HG02610 (cell line): ENCODE results near the gene CHST5.
"Not testable (repeated sequence)": the region's sequence is repeated elsewhere in the genome, so short reads cannot be mapped to it uniquely, and the experiment has no call there.

Source experiments
- ATAC-seq: cut with Tn5 transposase; IDR thresholded peaks from one replicate; pipeline ENCODE4 v1.9.1; 2021; ENCODE audit warnings: mild to moderate bottlenecking, moderate library complexity; ENCODE audit not compliant: unreplicated experiment

Gene CHST5

GRCh38 chr16:75514296-75514695 is 21.6 kb downstream of the CHST5 start:
- ATAC-seq, result no peak

- no peak for ATAC-seq
Measured at GRCh38 chr16:75506574-75506973, 29.3 kb downstream of the CHST5 start.

- no peak for ATAC-seq
Measured at GRCh38 chr16:75506107-75506506, 29.8 kb downstream of the CHST5 start.

- no peak for ATAC-seq
Measured at GRCh38 chr16:75503801-75504200, 32.1 kb downstream of the CHST5 start.

GRCh38 chr16:75502916-75503605 is 32.8 kb downstream of the CHST5 start:
- no peak for ATAC-seq

GRCh38 chr16:75501820-75502219 is 34.1 kb downstream of the CHST5 start:
- ATAC-seq, result not testable (repeated sequence)

- no peak for ATAC-seq
Measured at GRCh38 chr16:75501359-75501758, 34.5 kb downstream of the CHST5 start.

- not testable (repeated sequence) for ATAC-seq
Measured at GRCh38 chr16:75498605-75499322, 37.1 kb downstream of the CHST5 start.

GRCh38 chr16:75497558-75497957 is 38.4 kb downstream of the CHST5 start:
- no peak for ATAC-seq

- ATAC-seq, result peak; percentile 81
Measured at GRCh38 chr16:75495076-75495674, 40.7 kb downstream of the CHST5 start, which contains the start of gene CHST6. Gene CHST6, minus strand, starts transcription at chr16:75495441. Its CDS starts 15,613 bp downstream, at chr16:75479828.

GRCh38 chr16:75494661-75495075 is 41.2 kb downstream of the CHST5 start:
- ATAC-seq, result no peak

- no peak for ATAC-seq
Measured at GRCh38 chr16:75494184-75494583, 41.7 kb downstream of the CHST5 start.

- no peak for ATAC-seq
Measured at GRCh38 chr16:75491876-75492275, 44.0 kb downstream of the CHST5 start.

- ATAC-seq, result no peak
Measured at GRCh38 chr16:75488322-75488721, 47.6 kb downstream of the CHST5 start.

GRCh38 chr16:75486676-75487313 is 49.1 kb downstream of the CHST5 start:
- ATAC-seq, result peak; percentile 81

GRCh38 chr16:75486014-75486675 is 49.8 kb downstream of the CHST5 start:
- ATAC-seq, result no peak

GRCh38 chr16:75485230-75486013 is 50.5 kb downstream of the CHST5 start:
- no peak for ATAC-seq

- no peak for ATAC-seq
Measured at GRCh38 chr16:75483222-75483621, 52.7 kb downstream of the CHST5 start.

GRCh38 chr16:75482434-75483205 is 53.3 kb downstream of the CHST5 start:
- ATAC-seq, result no peak
